GM06990 (cell line): ENCODE results near the gene VSIG1.

Source experiments
- DNase-seq: peaks from one replicate; pipeline ENCODE4 v3.0.0-alpha.2; 2011; ENCODE audit not compliant: insufficient read length; ENCODE audit errors: extremely low read depth
- H3K27me3 ChIP-seq: replicated peaks from 2 replicates; pipeline ENCODE4 v1.6.0; 2011; ENCODE audit warnings: low read length; ENCODE audit not compliant: control insufficient read depth, insufficient read depth
- H3K36me3 ChIP-seq: 2 replicates; pipeline ENCODE4 v1.5.1; 2011; ENCODE audit warnings: low read length; ENCODE audit not compliant: control insufficient read depth, insufficient read depth
- H3K4me3 ChIP-seq: replicated peaks from 2 replicates; pipeline ENCODE4 v1.5.1; 2011; ENCODE audit warnings: low read depth, mild to moderate bottlenecking, control low read depth, low read length
- CTCF ChIP-seq: IDR thresholded peaks from 2 replicates; pipeline ENCODE4 v1.5.1; 2011; ENCODE audit warnings: low read length, control low read depth, mild to moderate bottlenecking, inconsistent platforms; ENCODE audit not compliant: insufficient read depth, poor library complexity, severe bottlenecking

VSIG1 gene

GRCh38 chrX:108123591-108124366, 78.9 kb downstream of the VSIG1 start:
- Histone ChIP-seq H3K36me3 (no peaks in the 10 kb centered on the region), H3K27me3 (no peaks in the 10 kb centered on the region), H3K4me3 (no peak overlapping the region)
- no peak for DNase-seq
- TF ChIP-seq CTCF: no peak

GRCh38 chrX:108126661-108127060, 81.8 kb downstream of the VSIG1 start:
- DNase-seq: no peak
- Histone ChIP-seq H3K27me3 (no peaks in the 10 kb centered on the region), H3K36me3 (no peaks in the 10 kb centered on the region), H3K4me3 (no peak overlapping the region)
- TF ChIP-seq CTCF: no peak

- Histone ChIP-seq H3K36me3 (no peaks in the 10 kb centered on the region), H3K4me3 (no peak overlapping the region), H3K27me3 (no peaks in the 10 kb centered on the region)
- no peak for TF ChIP-seq CTCF
- no peak for DNase-seq
Observed at GRCh38 chrX:108127152-108127551, 82.3 kb downstream of the VSIG1 start.
